Suprapubic skin (tissue), 4 donors: Measurements from ENCODE around the gene PPM1A. TPM values are rescaled to one million over a fixed set of nuclear protein-coding genes. Genes with fewer than 3 reads are reported as not detected.

Experiments used
- DNase-seq, 2 donors: peaks; one replicate each; pipeline ENCODE4 v3.0.0-alpha.2; 2019; ENCODE audit warnings: low spot score in 2 of 2
- H3K27ac ChIP-seq: fragments of 200-600 bp; sonication (generic); one replicate; pipeline ENCODE4 v1.5.1; 2019
- H3K27me3 ChIP-seq: fragments of 200-600 bp; sonication (generic); one replicate; pipeline ENCODE4 v1.5.1; 2019
- H3K36me3 ChIP-seq: fragments of 200-600 bp; sonication (generic); one replicate; pipeline ENCODE4 v1.5.1; 2019
- H3K4me1 ChIP-seq: fragments of 200-600 bp; sonication (generic); one replicate; pipeline ENCODE4 v1.5.1; 2019
- H3K4me3 ChIP-seq: fragments of 200-600 bp; sonication (generic); one replicate; pipeline ENCODE4 v1.5.1; 2019; ENCODE audit warnings: mild to moderate bottlenecking
- H3K9me3 ChIP-seq: fragments of 200-600 bp; sonication (generic); one replicate; pipeline ENCODE4 v1.5.1; 2019
- CTCF ChIP-seq, 2 donors: fragments of 200-600 bp in 1 of 2; fragments of 450-650 bp in 1 of 2; sonication (generic) in 1 of 2; IDR thresholded peaks; one replicate each; pipeline ENCODE4 v1.5.1; 2016 to 2019; ENCODE audit warnings: antibody characterized with exemption in 2 of 2, mild to moderate bottlenecking in 1 of 2, moderate library complexity in 1 of 2
- EP300 ChIP-seq: sonication (generic); formaldehyde crosslinking; IDR thresholded peaks from one replicate; pipeline ENCODE4 v1.6.1; 2017; ENCODE audit warnings: antibody characterized with exemption
- POLR2A ChIP-seq, 2 donors: fragments of 450-650 bp; IDR thresholded peaks; one replicate each; pipeline ENCODE4 v1.6.1; 2017; ENCODE audit warnings: antibody characterized with exemption in 2 of 2, mild to moderate bottlenecking in 2 of 2, moderate library complexity in 2 of 2
- POLR2AphosphoS5 ChIP-seq, 3 donors: sonication (generic); formaldehyde crosslinking; IDR thresholded peaks; one replicate each; pipeline ENCODE4 v1.6.1; 2017; ENCODE audit warnings: antibody characterized with exemption in 3 of 3
- WGBS: methylation state at CpG from one replicate; pipeline ENCODE4 v1.1.5; 2018; 5-methylcytosine and 5-hydroxymethylcytosine counted together
- total RNA-seq, 4 donors: library from RNA; depleted of rRNA; stranded (reverse); fragments of >200 nt; gene quantifications; one replicate each; pipeline ENCODE4 v1.1.0, GENCODE V29; 2016

Gene PPM1A
- total RNA-seq, 4 donors from 2014 or later = 29.7 to 58.4 (median 43.5) TPM

- Histone ChIP-seq H3K36me3 (no peaks in the 10 kb centered on the region), H3K27ac (no peak overlapping the region), H3K4me3 (no peak overlapping the region), H3K9me3 (no peaks in the 10 kb centered on the region), H3K27me3 (no peaks in the 10 kb centered on the region), H3K4me1 (peaks cover 19% of the 10 kb centered on the region)
- DNase-seq = no peak
- no peak for TF ChIP-seq POLR2AphosphoS5 (IDR thresholded peaks at IDR 0.05)
- no peak for TF ChIP-seq EP300
- no peak for TF ChIP-seq POLR2A (IDR thresholded peaks at IDR 0.05)
- no peak for TF ChIP-seq CTCF (IDR thresholded peaks at IDR 0.05)
- 72% methylated on average over 2 of the region's 2 CpGs for WGBS
Measured at GRCh38 chr14:60245380-60246177, 3.4 kb upstream of the PPM1A start.

GRCh38 chr14:60247994-60248696 is 876 bp upstream of the PPM1A start:
- no peaks in the 10 kb centered on the region for H3K9me3 ChIP-seq
- peak; percentile 96 for DNase-seq
- H3K27me3 ChIP-seq = no peaks in the 10 kb centered on the region
- WGBS = under 1% methylated on average over 21 of the region's 27 CpGs
- H3K4me3 ChIP-seq = peak overlapping the region; percentile 98
- no peak for TF ChIP-seq CTCF (IDR thresholded peaks at IDR 0.05)
- TF ChIP-seq POLR2AphosphoS5 (IDR thresholded peaks at IDR 0.05) = no peak
- TF ChIP-seq EP300 = no peak
- TF ChIP-seq POLR2A (IDR thresholded peaks at IDR 0.05) = peak in 1 of 2 donors; percentile 27
- H3K4me1 ChIP-seq = peaks cover 44% of the 10 kb centered on the region
- H3K36me3 ChIP-seq = no peaks in the 10 kb centered on the region
- H3K27ac ChIP-seq = peak overlapping the region; percentile 95

GRCh38 chr14:60249321-60250256 is 568 bp downstream of the PPM1A start:
- Histone ChIP-seq H3K27ac (peak overlapping the region; percentile 95), H3K4me1 (peaks cover 56% of the 10 kb centered on the region), H3K36me3 (no peaks in the 10 kb centered on the region), H3K4me3 (peak overlapping the region; percentile 98), H3K9me3 (no peaks in the 10 kb centered on the region), H3K27me3 (no peaks in the 10 kb centered on the region)
- DNase-seq = peak; percentile 79 to 85
- TF ChIP-seq EP300 = no peak
- peak in 1 of 2 donors; percentile 47 for TF ChIP-seq POLR2A (IDR thresholded peaks at IDR 0.05)
- no peak for TF ChIP-seq POLR2AphosphoS5 (IDR thresholded peaks at IDR 0.05)
- 0% methylated on average over 3 of the region's 107 CpGs for WGBS

- Histone ChIP-seq H3K27me3 (no peaks in the 10 kb centered on the region), H3K4me3 (peak overlapping the region; percentile 98), H3K4me1 (peaks cover 57% of the 10 kb centered on the region), H3K36me3 (no peaks in the 10 kb centered on the region), H3K27ac (peak overlapping the region; percentile 95), H3K9me3 (no peaks in the 10 kb centered on the region)
- DNase-seq = no peak
- WGBS = 19% methylated on average over 9 of the region's 9 CpGs
- TF ChIP-seq EP300 (no peak), POLR2AphosphoS5 (IDR thresholded peaks at IDR 0.05) (no peak), CTCF (IDR thresholded peaks at IDR 0.05) (no peak), POLR2A (IDR thresholded peaks at IDR 0.05) (no peak)
Measured at GRCh38 chr14:60250257-60251035, 1.4 kb downstream of the PPM1A start.

GRCh38 chr14:60251877-60252276 is 2.9 kb downstream of the PPM1A start:
- TF ChIP-seq CTCF (IDR thresholded peaks at IDR 0.05) (no peak), EP300 (no peak), POLR2AphosphoS5 (IDR thresholded peaks at IDR 0.05) (no peak), POLR2A (IDR thresholded peaks at IDR 0.05) (no peak)
- H3K9me3 ChIP-seq = no peaks in the 10 kb centered on the region
- DNase-seq = no peak
- no peaks in the 10 kb centered on the region for H3K36me3 ChIP-seq
- H3K4me3 ChIP-seq = peak overlapping the region; percentile 98
- H3K27ac ChIP-seq = no peak overlapping the region
- WGBS = 46% methylated on average over 1 of the region's 1 CpG
- no peaks in the 10 kb centered on the region for H3K27me3 ChIP-seq
- peaks cover 61% of the 10 kb centered on the region for H3K4me1 ChIP-seq
